GM12878 (cell line): ENCODE data around the gene CARD19. TPM values are rescaled to one million over a fixed set of nuclear protein-coding genes. Genes with fewer than 3 reads are reported as not detected.

Experiments
- ATAC-seq: fragments of 200-7000 bp; cut with Tn5 transposase; 3 replicates; pipeline ENCODE4 v1.9.1; 2020; ENCODE audit warnings: mild to moderate bottlenecking, moderate library complexity
- BruUV-seq: library from RNA; stranded (reverse); fragments of 400-500 nt; replicated peaks from 2 replicates; lab custom pipeline; 2021; lab: Mats Ljungman, UMichigan
- CTCF ChIA-PET: fragments of 300-600 bp; sonication (Branson Sonifier 250); formaldehyde crosslinking; extraction: SDS; loops from one replicate; lab custom pipeline; 2021; ENCODE audit warnings: inconsistent platforms; lab: Yijun Ruan, JAX
- POLR2A ChIA-PET: fragments of 350-600 bp; formaldehyde crosslinking; extraction: SDS; loops from one replicate; lab custom pipeline; 2021; ENCODE audit warnings: inconsistent platforms; lab: Charles Lee
- RAD21 ChIA-PET: fragments of 300-600 bp; sonication (Branson Sonifier 250); formaldehyde crosslinking; loops from one replicate; lab custom pipeline; 2023; ENCODE audit warnings: antibody characterized with exemption; ENCODE audit not compliant: unreplicated experiment; lab: Charles Lee
- SMC1A ChIA-PET: fragments of 300-600 bp; sonication (Branson Sonifier 250); formaldehyde crosslinking; loops from one replicate; lab custom pipeline; 2023; ENCODE audit not compliant: unreplicated experiment, uncharacterized antibody; lab: Charles Lee
- DNase-seq: peaks from one replicate; pipeline ENCODE4 v3.0.0-alpha.2; 2011; ENCODE audit warnings: low read depth, low spot score
- FAIRE-seq: peaks from 3 replicates; lab custom pipeline; 2011; peaks lifted over from hg19 to GRCh38; lab: Jason Lieb, UNC
- H2AFZ ChIP-seq: 2 replicates; pipeline ENCODE4 v1.6.0; 2011; ENCODE audit warnings: low read depth, low read length, control low read depth; ENCODE audit not compliant: control insufficient read depth
- H3K27ac ChIP-seq: 2 replicates; pipeline ENCODE4 v1.5.1; 2011; ENCODE audit warnings: control low read depth; ENCODE audit not compliant: control insufficient read depth, insufficient read depth
- H3K27me3 ChIP-seq, 2 experiments: replicated peaks in 1 of 2; 2 replicates each; pipeline versions ENCODE4 v1.6.0 to v1.6.1; 2011; ENCODE audit warnings: low read length in 1 of 2; ENCODE audit not compliant: control insufficient read depth in 2 of 2, insufficient read depth in 2 of 2
- H3K36me3 ChIP-seq, 2 experiments: 2 replicates each; pipeline ENCODE4 v1.5.1; 2011; ENCODE audit warnings: low read length in 1 of 2; ENCODE audit not compliant: control insufficient read depth in 2 of 2, insufficient read depth in 2 of 2
- H3K4me1 ChIP-seq: 2 replicates; pipeline ENCODE4 v1.6.1; 2011; ENCODE audit warnings: mild to moderate bottlenecking, low read length, moderate library complexity, mixed read lengths; ENCODE audit not compliant: control insufficient read depth, insufficient read depth
- H3K4me2 ChIP-seq: 2 replicates; pipeline ENCODE4 v1.6.0; 2011; ENCODE audit warnings: control low read depth; ENCODE audit not compliant: control insufficient read depth, insufficient read depth
- H3K4me3 ChIP-seq: fragments of 200-600 bp; sonication (generic); 2 replicates; pipeline ENCODE4 v1.5.1; 2016
- H3K79me2 ChIP-seq: 2 replicates; pipeline ENCODE4 v1.6.0; 2011; ENCODE audit warnings: low read length; ENCODE audit not compliant: control insufficient read depth, insufficient read depth
- H3K9ac ChIP-seq: 2 replicates; pipeline ENCODE4 v1.8.0; 2011; ENCODE audit warnings: low read length, control low read depth, mixed read lengths; ENCODE audit not compliant: control insufficient read depth, insufficient read depth
- H3K9me3 ChIP-seq: replicated peaks from 3 replicates; pipeline ENCODE4 v1.5.1; 2011; ENCODE audit warnings: mild to moderate bottlenecking, low read length; ENCODE audit not compliant: control insufficient read depth, insufficient read depth
- H4K20me1 ChIP-seq: 2 replicates; pipeline ENCODE4 v1.6.0; 2011; ENCODE audit not compliant: control insufficient read depth, insufficient read depth
- HDGF ChIP-seq: fragments of 450-650 bp; IDR thresholded peaks from 2 replicates; pipeline ENCODE4 v1.6.1; 2016; ENCODE audit warnings: antibody characterized with exemption
- NFIC ChIP-seq: IDR thresholded peaks from 2 replicates; pipeline ENCODE4 v1.6.1; 2012; ENCODE audit warnings: low read depth, mild to moderate bottlenecking, inconsistent platforms, low read length, moderate library complexity
- POLR2AphosphoS2 ChIP-seq: IDR thresholded peaks from 2 replicates; pipeline ENCODE4 v1.6.1; 2011; ENCODE audit warnings: low read depth, mild to moderate bottlenecking, low read length, improper control_type of control experiment, moderate library complexity
- SMARCA5 ChIP-seq: fragments of 450-650 bp; IDR thresholded peaks from 2 replicates; pipeline ENCODE4 v1.6.1; 2017; ENCODE audit warnings: mild to moderate bottlenecking
- TCF3 ChIP-seq: IDR thresholded peaks from 2 replicates; pipeline ENCODE4 v1.6.1; 2012; ENCODE audit warnings: low read depth, mild to moderate bottlenecking, low read length, borderline replicate concordance; ENCODE audit not compliant: insufficient read depth
- ZNF622 ChIP-seq: fragments of 450-650 bp; IDR thresholded peaks from 2 replicates; pipeline ENCODE4 v1.6.1; 2017; ENCODE audit warnings: mild to moderate bottlenecking, inconsistent platforms
- WGBS: methylation state at CpG from one replicate; pipeline ENCODE4 v1.1.6; 2016; ENCODE audit warnings: low lambda C conversion rate; ENCODE audit not compliant: insufficient replicate concordance, insufficient coverage; ENCODE audit errors: missing lambda C conversion rate; 5-methylcytosine and 5-hydroxymethylcytosine counted together
- in situ Hi-C: fragments of 300-500 bp; cut with MboI; formaldehyde crosslinking; loops from 9 replicates; pipeline ENCODE4 v1.14.3; 2018; ENCODE audit warnings: mixed read lengths
- intact Hi-C: fragments of 100-400 bp; cut with micrococcal nuclease; formaldehyde crosslinking; loops from one replicate; pipeline ENCODE4 v1.14.2; 2022; ENCODE audit not compliant: unreplicated experiment
- polyA plus RNA-seq, 11 experiments: library from polyadenylated mRNA; depleted of rRNA in 4 of 11; unstranded in 6 of 11; stranded (reverse) in 5 of 11; fragments of >200 nt; fragmentation: Nextera tagmentation in 4 of 11; fragmentation: Illumina TruSeq in 1 of 11; extraction: Ambion mirVana in 4 of 11; extraction: Trizol in 1 of 11; gene quantifications; 1 replicate in 1 of 11; 2 replicates in 10 of 11; pipeline versions ENCODE4 v1.2.1 to v1.2.3, GENCODE V29; 2011 to 2016; ENCODE audit warnings: inconsistent platforms in 2 of 11, missing spikeins in 2 of 11, low read depth in 1 of 11
- total RNA-seq, 4 experiments: library from RNA; depleted of rRNA in 3 of 4; stranded (reverse); fragments of >200 nt in 3 of 4; fragmentation: Illumina TruSeq in 1 of 4; extraction: Trizol in 1 of 4; gene quantifications; 2 replicates each; pipeline versions ENCODE4 v1.2.1 to v1.2.3, GENCODE V29; 2013 to 2021
- TF ChIP-seq, protein P1 (sequence below): fragments of 150-350 bp; IDR thresholded peaks from 2 replicates; pipeline ENCODE4 v1.6.1; 2014; ENCODE audit warnings: mild to moderate bottlenecking, low read depth, low read length
- TF ChIP-seq, protein P2 (sequence below): fragments of 450-650 bp; IDR thresholded peaks from 2 replicates; pipeline ENCODE4 v1.6.1; 2016; ENCODE audit warnings: mild to moderate bottlenecking
- TF ChIP-seq, protein P3 (sequence below): IDR thresholded peaks from 2 replicates; pipeline ENCODE4 v1.6.1; 2012; ENCODE audit warnings: low read depth, low read length, improper control_type of control experiment

The CARD19 gene
- total and polyA plus RNA-seq, 10 of the 15 experiments (the other 5 are each of a cell fraction or from before 2014, with no cell fraction given): 0.61 to 41.6 (median 19.9) TPM

DNA sequence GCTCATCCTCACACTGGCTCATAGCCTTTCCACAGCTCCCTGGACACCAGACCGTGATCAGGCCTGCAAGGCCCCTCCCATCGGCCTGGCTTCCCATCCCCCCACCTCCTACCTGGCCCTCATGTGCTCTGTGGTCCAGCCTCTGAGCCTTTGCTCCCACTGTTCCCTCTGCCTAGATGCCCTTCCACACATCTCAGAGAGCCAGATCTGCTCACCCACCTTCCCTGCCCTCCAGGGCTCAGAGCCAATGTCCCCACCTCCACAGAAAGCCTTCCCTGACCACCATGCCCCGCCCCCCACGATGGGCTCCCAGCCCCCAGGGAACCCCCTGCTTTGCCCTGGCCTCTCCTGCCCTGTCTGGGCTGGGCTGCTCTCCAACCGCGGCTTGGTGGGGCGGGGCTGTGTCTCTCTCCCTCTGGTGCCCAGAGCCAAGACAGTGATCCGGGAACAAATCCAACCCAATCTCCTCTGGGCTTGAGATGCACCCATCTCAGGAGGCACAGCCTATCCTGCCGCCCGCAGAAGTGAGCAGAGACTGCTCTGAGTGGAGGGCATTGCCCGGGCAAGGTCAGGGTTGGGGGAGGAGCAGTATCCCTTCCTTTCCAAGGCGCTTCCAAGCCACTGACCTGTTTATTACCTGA, 36.4 kb downstream of the CARD19 start:
- peaks cover 32% of the 10 kb centered on the region for H3K4me1 ChIP-seq
- DNase-seq: no peak
- no peak for FAIRE-seq
- in situ Hi-C loops: no loop called here
- no peaks in the 10 kb centered on the region for H3K9me3 ChIP-seq
- peak overlapping the region; percentile 80; the same call in 1 of the 2 replicates for H3K4me3 ChIP-seq
- POLR2A ChIA-PET: no interaction called here
- BruUV-seq: no TSS peak
- RAD21 ChIA-PET: no interaction called here
- no peak overlapping the region; the same call in 1 of the 2 replicates for H3K27ac ChIP-seq
- no peak for TF ChIP-seq NFIC
- 0 out of 2 replicates have a peak, but pooled peaks have one; percentile 24 for TF ChIP-seq HDGF
- intact Hi-C loops: no loop called here
- CTCF ChIA-PET: no interaction called here
- no peaks in the 10 kb centered on the region for H3K36me3 ChIP-seq
- no peaks in the 10 kb centered on the region; a peak in 1 of 4 replicates for H3K27me3 ChIP-seq
- 20% methylated on average over 10 of the region's 12 CpGs for WGBS
- H4K20me1 ChIP-seq: no peaks in the 10 kb centered on the region
- H3K4me2 ChIP-seq: peak overlapping the region; percentile 95
- no peak overlapping the region; the same call in 1 of the 2 replicates for H3K9ac ChIP-seq
- H2AFZ ChIP-seq: no peak overlapping the region
- peaks cover 12% of the 10 kb centered on the region for H3K79me2 ChIP-seq
- no peak for ATAC-seq
- SMC1A ChIA-PET: interaction anchor here (2.5 kb wide), 1 partner anchor 24 kb away, joined by 6 read pairs; no protein-coding TSS in a partner anchor

DNA sequence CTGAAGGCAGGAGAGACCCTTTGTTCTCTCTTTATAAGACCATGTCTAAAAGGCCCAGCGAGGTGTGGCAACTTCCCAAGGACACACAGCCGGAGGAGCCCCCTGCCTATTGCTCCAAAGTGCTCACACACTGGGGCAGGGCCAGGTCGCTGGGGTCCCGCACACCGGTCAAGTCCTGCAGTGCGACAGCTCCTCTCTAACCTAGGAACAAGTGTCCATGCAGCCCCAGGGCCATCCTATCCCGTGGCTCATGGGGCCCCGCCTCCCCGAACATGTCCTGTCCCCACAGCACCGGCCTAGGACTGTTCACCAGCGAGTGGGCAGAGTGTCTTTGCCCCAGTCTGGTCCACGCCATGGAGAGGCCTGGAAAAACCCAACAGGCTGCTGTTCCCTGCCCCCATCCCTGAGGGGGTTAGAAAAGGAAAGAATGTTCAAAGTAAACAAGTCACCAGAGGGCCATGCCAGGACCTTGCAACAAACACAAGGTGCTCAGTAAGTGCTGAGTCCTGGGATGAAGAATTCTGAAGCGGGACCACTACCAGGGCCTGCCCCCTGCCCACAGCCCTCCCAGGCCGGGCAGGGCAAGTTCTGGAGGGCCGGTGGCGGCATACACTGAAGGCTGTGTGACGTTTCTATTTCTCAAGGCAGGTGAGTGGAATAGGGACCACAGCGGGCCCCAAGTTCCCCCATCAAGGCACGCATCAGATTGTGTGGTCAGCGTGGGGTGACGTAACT, 37.1 kb downstream of the CARD19 start:
- BruUV-seq: TSS peak; percentile 57
- TF ChIP-seq, protein P1, sequence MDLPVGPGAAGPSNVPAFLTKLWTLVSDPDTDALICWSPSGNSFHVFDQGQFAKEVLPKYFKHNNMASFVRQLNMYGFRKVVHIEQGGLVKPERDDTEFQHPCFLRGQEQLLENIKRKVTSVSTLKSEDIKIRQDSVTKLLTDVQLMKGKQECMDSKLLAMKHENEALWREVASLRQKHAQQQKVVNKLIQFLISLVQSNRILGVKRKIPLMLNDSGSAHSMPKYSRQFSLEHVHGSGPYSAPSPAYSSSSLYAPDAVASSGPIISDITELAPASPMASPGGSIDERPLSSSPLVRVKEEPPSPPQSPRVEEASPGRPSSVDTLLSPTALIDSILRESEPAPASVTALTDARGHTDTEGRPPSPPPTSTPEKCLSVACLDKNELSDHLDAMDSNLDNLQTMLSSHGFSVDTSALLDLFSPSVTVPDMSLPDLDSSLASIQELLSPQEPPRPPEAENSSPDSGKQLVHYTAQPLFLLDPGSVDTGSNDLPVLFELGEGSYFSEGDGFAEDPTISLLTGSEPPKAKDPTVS: no peak
- TF ChIP-seq ZNF622 (no peak), POLR2AphosphoS2 (no peak), TCF3 (no peak; the same call in 1 of the 2 replicates), SMARCA5 (peak; percentile 31; the same call in 1 of the 2 replicates)
- TF ChIP-seq, protein P2, sequence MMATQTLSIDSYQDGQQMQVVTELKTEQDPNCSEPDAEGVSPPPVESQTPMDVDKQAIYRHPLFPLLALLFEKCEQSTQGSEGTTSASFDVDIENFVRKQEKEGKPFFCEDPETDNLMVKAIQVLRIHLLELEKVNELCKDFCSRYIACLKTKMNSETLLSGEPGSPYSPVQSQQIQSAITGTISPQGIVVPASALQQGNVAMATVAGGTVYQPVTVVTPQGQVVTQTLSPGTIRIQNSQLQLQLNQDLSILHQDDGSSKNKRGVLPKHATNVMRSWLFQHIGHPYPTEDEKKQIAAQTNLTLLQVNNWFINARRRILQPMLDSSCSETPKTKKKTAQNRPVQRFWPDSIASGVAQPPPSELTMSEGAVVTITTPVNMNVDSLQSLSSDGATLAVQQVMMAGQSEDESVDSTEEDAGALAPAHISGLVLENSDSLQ: 0 out of 2 replicates have a peak, but pooled peaks have one; percentile 19
- TF ChIP-seq, protein P3, sequence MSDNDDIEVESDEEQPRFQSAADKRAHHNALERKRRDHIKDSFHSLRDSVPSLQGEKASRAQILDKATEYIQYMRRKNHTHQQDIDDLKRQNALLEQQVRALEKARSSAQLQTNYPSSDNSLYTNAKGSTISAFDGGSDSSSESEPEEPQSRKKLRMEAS: no peak

More for the DNA sequence above, 37.1 kb downstream of the CARD19 start:
- intact Hi-C loops (no loop called here), in situ Hi-C loops (no loop called here)
- H3K9ac ChIP-seq: peak overlapping the region; percentile 46
- 11% methylated on average over 21 of the region's 21 CpGs for WGBS
- H3K36me3 ChIP-seq: no peaks in the 10 kb centered on the region
- no peaks in the 10 kb centered on the region for H3K9me3 ChIP-seq
- SMC1A ChIA-PET: interaction anchor here (0.8 kb wide), 1 partner anchor 24 kb away, joined by 3 read pairs; no protein-coding TSS in a partner anchor
- no peaks in the 10 kb centered on the region; a peak in 1 of 4 replicates for H3K27me3 ChIP-seq
- H3K79me2 ChIP-seq: peaks cover 12% of the 10 kb centered on the region
- H3K4me3 ChIP-seq: peak overlapping the region; percentile 80
- CTCF ChIA-PET: interaction anchor here (1.5 kb wide), 1 partner anchor 130 kb away, joined by 4 read pairs; no protein-coding TSS in a partner anchor
- H3K4me2 ChIP-seq: peak overlapping the region; percentile 95
- peak overlapping the region; percentile 25 for H2AFZ ChIP-seq
- RAD21 ChIA-PET: interaction anchor here (0.6 to 1.6 kb wide), 6 partner anchors 24 to 181 kb away, joined by 4 to 9 read pairs (median 6); no protein-coding TSS in a partner anchor
- FAIRE-seq (no peak), ATAC-seq (peak; percentile 1; the same call in 1 of the 3 replicates), DNase-seq (no peak)
- no peaks in the 10 kb centered on the region for H4K20me1 ChIP-seq
- peak overlapping the region; percentile 35; the same call in 1 of the 2 replicates for H3K27ac ChIP-seq
- H3K4me1 ChIP-seq: peaks cover 27% of the 10 kb centered on the region
- POLR2A ChIA-PET: interaction anchor here (0.6 to 1.8 kb wide), 7 partner anchors 13 to 307 kb away, joined by 3 to 8 read pairs (median 4); partner anchors contain the start of gene CARD19
